ENCODE results near the gene SPTBN1.
A peak's percentile ranks its signal among the peaks of the same experiment; 100 is the strongest.

The SPTBN1 gene

DNA sequence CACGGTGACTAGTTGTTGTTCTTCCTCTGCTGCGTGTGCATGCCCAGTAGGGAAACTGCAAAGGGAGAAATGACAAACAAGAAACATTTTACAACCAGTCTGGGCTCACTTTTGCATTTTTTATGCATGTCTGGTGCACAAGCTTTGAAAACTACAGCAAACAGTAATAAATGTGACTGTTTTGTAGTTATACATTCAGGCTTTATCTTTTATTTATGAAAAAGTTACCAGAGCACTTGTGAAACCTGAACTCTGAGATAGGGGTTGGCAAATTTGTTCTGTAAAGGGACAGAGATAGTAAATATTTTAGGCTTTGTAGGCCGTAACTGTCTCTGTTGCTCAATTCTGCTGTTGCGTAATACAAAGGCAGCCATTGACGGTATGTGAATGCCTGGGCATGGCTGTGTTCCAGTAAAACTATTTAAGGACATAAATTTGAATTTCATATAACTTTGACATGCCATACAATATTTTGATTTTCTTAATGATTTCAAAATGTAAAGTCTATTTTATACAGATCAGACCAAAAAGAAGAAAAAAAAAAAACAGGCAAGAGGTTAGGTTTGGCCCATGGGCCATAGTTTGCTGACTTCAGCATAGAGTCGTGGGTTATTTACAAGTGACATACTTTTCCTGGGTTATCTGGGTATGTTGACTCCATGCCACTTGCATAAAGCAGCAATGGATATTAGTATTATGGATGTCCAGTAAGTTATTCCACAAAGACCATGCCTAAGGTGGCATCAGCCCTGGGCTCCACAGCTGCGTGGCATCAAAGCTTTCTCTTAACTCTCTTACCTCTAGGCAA lies 213.8 kb downstream of the SPTBN1 start:
- peak in 6 of 56 donors; percentile 8 to 56 (median 13) for DNase-seq

DNA sequence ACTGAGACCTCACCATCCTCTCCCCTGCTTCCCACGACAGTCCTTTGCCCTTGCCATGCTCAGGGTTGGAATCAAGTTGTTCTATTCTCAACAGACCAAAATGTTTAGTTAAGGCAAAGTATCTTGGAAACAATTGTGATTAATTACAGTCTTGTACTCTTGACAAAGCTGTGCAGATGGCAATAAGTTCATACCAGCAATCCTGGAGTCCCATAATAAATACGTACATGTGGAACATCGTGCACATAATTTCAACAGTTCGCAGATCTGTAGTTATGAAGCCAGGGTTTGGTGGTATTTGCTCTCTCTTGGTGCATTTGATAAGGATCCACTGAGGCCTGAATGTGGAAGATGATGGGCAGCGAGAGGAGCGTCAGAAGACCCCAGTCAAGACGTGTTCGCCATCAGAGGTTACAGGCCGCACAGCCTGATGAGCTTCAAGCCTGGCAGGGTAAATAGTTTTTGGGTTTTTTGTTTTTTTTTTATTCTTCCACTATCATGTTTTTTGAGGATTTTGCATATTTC lies 214.4 kb downstream of the SPTBN1 start:
- DNase-seq, result no peak

DNA sequence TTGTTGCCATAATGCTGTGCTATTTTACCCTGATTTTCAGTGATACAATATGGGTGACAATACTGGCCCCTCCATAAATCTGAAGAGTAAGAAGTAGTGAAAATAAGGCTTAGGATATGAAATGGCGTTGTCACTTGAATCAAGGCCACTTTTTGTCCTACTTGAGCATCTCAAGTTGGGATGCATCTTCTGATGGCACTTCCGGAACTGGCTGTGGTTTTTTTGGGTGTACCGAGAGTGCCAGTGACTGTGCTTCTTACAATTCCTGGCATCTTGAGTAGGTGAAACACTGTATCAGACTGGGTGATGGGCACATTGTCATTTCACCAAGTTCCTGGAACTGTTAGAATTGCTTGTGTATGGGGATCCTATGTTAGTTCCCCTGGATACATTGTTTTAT lies 214.9 kb downstream of the SPTBN1 start:
- DNase-seq, result no peak

DNA sequence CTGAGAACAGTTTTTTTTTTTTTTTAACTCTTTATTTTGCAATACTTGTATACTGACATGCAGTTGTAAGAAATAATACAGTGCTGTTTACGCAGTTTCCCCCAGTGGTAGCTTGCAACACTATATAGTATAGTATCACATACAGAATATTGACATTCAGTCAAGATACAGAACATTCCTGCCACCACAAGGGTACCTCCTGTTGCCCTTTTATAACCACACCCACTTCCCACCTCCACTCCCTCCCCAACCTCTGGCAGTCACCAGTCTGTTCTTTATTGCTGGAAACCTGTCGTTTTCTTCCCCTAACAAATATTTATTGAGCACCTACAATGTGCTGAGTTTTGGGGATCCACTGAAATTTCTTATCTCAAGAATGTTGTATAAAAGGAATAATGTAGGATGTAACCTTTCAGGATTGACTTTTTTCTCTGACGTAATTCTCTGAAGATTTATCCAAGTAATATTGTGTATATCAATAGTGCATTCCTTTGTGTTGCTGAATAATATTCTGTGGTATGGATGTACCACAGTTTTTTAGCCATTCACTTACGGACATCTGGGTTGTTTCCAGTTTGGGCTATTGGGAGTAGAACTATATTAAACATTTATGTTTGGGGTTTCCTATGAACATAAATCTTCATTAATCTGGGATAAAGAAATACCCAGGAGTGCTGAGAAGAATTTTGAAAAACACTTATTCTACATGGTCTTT lies 215.9 kb downstream of the SPTBN1 start:
- no peak for DNase-seq

DNA sequence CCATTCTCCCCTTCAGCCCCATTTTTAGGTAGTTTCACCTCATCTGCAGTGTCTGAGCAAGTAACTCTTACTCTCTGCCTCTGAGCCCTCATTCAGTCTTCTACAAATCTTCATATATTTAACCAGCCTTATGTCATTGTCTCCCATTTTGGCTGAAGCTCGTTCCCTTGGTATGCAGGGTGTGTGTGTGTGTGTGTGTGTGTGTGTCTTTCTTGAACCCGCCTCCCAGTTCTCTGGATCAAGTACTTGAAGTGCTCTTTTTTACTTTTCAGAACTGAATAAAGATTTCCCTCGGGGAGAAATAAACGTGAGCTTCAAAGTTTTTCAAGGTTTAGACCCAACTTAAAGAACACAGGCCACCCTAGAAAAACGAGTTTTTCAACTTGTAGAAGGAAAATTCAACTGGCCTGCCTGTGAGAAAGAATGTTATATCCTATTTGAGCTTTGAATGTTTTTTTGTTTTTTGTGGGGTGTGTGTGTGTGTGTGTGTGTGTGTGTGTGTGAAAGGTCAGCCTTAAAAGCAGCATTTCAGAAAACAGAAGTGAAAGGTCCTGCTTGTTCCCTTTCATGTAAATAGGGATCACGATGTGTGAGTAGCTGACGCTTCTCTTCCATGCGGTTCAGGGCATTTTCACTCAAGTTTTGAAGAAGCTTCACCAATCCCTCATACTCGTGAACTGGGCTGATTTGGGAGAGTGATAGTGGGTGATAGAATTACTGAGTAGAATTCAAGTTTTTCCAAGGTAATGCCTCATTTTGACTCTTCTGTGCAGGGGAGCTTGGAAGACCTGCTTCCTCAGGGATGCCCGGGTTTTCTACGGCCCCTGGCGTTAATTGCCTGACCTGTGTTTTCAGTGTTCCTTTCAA lies 216.7 kb downstream of the SPTBN1 start:
- peak in 1 of 56 donors; percentile 37 for DNase-seq

DNA sequence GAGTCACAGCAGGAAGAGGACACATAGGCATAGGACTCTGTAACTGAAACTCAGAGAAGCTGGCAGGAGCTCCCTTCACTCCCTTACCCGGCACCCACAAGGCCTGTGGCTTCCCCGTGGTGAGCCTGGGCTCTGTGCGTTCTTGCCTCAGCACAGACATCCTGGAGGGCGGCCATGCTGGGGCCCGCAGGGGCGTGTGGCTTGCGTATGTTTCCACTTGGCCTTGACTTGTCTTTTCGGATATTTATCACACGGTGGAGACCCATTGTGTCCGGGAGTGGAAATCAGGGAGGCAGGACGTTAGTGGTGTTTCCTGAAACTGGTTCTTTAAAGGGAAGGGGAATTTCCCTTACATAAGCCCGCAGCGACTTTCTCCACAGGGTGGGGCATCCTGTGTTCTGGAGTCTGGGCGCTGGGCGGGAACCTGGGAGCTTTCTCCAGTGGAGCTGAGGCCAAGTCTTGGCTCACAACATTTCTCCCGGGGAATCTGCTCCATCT lies 217.4 kb downstream of the SPTBN1 start:
- peak in 4 of 56 donors; percentile 12 to 38 (median 25) for DNase-seq

DNA sequence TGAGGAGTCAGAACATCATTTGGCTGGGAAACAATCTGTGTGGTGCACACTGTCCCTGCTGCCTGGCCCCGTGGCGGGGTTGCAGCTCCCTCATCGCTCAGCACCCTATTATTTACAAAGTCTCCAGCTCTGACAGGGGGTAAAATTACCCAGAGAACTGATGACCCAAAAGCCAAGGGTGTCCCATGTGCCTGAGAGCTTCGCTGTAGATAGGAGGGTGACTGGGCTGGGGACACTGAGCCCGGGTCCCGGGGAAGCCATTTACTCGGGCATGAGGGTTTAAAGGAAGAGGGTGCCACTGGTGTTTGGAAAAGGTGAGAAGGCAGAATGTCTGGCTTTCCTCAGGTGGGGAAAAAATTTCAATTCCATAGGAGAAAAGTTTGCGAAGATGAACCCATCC lies 219.2 kb downstream of the SPTBN1 start:
- DNase-seq, result no peak

DNA sequence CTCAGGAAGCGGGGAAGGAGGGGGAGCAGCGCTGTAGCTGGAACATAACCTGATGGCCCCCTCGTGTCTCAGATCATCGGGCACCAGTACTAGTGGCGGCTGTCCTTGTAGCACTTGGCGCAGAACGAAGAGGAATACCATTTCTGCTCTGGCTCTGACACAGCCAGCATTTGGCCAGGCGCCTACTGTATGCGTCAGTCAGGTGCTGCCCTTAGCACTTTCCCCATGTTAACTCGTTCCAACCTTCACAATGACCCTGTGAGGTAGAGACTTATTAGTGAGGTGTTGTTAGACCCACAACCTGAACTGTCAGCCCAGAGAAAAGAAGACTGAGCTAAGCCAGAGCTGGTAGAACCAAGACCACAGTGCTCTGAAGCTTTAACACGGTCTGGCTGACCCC lies 219.6 kb downstream of the SPTBN1 start:
- DNase-seq, result no peak

DNA sequence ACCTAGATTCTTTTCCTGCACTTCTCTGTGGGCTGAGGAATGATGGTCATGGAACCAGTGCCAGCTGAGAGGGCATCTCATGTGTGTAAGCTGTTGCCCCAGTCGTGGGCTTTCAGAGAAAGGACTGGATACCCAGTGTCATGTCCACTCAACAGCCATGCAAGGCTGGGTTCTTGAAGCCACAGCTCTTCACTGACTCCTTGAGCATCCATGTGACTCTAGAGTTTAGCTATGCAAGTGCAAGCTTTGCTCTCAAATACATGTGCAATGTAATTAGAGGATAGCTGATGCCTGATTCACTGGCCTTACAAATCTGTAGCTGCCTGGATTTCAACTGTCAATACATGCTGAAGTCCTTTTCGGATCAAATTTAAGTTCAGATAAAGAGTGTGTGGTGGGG lies 220.5 kb downstream of the SPTBN1 start:
- no peak for DNase-seq

DNA sequence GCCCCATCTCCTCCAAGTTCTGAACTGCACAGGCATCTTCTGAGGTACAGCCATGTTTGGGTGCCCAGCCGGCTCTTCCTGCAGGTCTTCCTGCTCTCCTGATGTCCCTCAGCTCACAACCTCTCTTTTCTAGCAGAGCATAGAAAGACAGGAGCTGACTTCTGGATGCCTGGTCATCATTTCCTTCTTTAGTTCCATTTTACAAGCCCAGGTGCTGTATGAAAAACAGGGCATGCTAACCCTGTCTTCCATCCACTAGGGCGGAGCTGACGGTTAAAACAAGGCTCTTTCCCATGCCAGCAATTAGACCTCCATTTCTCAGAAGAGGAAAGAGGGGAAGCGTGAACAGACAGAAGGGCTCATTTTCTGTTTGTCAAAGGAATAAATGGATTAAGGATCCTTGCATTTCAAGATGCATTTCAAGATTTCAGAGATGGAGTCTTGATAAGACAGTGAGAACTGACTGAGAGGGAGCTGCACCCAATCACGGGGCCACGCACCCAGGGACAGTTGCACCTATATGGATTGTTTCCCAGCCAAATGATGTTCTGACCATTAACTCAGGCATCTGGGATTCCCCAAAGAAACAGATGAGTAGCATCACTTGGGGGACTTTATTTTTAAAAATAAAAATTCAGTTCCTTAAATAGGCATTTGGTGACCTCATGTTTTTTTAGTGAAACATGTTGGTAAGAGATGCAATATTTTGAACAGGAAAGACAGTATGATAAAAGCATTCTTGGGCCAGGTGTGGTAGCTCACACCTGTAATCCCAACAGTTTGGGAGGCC lies 221.5 kb downstream of the SPTBN1 start:
- DNase-seq, result no peak

DNA sequence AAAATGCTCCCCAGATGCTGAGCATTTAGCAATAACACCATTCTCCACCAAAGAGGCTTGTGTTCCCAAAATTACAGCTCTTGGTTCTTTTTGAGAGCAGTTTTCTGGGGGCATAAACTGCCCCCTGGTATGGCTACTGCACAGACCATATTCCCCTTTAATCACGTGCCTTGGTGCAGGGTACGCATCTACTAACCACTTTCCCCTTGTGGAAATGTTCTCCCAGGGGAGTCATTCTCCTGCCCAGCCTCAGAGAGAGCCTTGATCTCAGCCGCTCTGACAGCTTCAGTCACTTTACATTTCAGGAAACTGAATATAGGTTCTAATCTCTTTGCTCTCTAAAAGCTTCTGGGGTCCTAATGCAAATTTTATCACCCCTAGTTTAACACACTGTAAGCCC lies 222.6 kb downstream of the SPTBN1 start:
- DNase-seq, result no peak

DNA sequence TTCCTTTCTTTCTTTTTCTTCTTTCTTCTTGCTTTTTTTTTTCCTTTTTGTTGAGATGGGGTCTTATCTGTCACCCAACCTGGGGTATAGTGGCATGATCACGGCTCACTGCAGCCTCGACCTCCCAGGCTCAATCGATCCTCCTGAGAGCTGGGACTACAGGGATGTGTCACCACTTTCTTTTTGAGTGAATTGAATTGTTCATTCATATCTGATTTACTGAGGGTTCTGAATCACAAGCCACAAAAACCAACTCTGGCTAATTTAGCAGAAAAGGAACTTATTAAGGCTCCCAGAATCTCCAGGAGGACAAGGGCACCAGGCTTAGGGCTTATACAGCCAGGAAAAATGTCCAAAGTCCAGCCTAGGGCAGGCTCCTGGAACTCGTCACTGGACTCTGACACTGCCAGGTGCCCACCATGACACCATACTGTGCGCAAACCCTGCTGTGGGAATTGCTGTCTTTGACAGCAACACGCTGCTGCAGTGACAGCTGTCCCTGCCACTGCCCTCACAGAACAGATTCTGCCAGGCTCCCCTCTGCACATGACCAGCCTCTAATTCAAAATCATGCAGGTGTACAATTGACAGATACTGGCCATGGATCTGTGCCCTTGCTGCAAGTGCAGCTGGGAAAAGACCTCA lies 224.4 kb downstream of the SPTBN1 start:
- DNase-seq, result no peak

DNA sequence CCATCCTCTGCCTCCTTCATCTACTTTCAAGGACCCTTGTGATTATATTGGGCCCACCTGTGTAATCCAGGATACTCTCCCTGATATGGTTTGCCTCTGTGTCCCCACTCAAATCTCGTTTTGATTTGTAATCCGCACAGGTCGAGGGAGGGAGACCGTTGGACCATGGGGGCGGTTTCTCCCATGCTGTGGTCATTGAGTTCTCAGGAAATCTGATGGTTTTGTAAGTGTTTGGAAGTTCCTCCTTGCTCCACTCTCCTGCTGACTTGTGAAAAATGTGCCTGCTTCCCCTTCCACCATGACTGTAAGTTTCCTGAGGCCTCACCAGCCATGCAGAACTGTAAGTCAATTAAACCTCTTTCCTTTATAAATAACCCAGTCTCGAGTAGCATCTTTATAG lies 225.3 kb downstream of the SPTBN1 start:
- DNase-seq, result no peak

DNA sequence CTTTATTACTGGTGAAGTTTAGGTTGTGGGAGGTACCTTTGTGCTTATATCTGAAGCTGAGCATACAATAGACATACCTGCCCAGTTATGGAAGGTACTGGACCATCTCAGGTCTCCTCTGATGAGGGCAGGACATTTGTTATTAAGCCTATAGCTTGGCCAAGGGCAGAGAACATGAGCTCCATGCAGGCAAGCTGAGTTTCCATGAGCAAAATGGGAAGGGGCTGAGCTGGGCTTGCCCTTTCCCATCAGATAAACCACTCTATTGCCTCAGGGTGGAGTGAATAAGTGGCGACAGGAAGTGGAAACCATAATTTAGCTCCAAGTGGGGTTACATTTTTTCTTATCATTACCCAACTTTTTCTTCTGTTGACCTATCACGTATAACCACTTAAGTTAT lies 227.5 kb downstream of the SPTBN1 start:
- no peak for DNase-seq

DNA sequence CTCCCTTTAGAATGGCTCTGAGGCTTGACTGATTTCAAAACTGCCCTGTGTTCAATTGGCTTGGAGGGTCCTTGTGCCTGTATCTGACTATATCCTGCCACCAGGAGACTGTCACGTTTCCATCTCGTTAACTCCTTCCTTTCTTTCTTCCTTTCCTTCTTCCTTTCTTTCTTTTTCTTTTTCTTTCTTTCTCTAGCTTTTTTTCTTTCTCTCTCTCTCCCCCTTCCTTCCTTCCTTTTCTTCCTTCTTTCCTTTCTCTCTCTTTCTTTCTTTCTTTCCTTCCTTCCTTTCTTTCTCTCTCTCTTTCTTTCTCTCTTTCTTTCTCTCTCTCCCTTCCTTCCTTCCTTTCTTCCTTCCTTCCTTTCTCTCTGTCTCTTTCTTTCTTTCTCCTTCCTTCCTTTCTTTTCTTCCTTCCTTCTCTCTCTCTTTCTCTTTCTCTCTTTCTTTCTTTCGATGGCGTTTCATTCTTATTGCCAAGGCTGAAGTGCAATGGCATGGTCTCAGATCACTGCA lies 229.2 kb downstream of the SPTBN1 start:
- no peak for DNase-seq

DNA sequence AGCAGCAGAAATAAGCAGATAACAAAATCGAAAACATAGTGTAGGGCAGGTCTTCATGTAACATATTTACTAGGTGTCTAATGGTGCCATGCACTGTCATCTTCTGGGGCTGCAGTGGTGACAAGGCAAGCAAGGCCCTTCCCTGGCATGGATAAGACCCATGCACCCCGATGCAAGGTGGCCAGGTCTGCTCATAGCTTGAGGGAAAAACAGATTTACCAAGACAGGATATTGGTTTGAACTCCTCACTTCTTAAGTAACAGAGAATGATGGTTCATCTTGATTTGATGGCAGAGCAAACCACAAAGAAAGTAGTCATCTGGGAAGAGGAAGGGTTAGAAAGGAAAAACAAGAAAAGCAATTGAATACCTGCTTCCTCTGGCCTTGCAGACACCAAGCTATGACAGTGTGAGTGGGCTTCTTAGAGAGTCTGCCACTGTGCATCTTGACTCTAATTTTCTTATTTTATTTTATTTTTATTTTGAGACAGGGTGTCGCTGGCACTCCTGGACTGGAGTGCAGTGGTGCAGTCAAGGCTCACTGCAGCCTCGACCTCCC lies 231.5 kb downstream of the SPTBN1 start:
- no peak for DNase-seq

DNA sequence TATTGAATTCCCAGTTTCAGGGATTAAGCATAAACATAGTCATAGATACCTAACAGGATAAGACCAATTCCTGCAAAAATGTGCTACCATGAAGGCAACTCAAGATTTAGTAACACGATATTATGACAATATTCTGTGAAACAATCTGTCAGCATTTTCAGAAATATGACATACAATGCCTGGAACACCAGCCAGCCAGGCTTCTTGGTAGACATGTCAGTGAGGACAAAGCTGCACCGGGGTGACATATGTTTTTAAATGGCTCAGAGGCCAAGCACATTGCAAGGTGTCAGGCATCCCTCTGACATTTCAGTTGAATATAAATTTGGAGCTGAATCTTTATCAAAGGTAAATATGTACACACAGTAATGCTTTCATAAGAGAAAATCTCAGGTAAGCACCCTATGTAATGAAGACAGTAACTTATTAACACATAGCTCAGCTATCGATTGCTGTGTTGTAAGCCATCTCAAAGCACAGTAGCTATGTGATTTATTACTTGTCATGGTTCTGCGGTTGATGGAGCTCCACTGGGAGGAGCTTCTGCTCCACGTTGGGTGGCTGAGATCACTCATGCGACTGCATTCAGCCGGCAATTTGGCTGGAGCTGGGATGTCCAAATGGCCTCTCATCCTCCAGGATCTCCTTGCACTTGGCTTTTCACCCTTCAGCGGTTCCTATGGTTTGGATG lies 235.5 kb downstream of the SPTBN1 start:
- no peak for DNase-seq

DNA sequence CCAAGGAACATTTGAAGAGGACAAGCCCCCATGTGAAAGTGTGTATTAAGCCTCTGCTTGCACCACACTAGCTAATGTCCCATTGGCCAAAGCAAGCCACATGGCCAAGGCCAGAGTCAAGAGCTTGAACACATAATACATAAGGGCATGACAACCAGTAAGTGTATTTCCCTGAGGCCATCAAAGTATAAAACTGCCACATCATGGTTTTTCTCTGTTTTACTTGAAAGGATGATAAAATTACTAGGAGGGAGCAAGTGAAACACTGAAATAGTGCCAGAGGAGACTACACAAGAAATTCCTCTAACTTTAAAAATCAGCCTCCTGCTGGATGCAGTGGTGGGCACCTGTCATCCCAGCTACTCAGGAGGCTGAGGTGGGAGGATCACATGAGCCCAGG lies 236.4 kb downstream of the SPTBN1 start:
- no peak for DNase-seq

DNA sequence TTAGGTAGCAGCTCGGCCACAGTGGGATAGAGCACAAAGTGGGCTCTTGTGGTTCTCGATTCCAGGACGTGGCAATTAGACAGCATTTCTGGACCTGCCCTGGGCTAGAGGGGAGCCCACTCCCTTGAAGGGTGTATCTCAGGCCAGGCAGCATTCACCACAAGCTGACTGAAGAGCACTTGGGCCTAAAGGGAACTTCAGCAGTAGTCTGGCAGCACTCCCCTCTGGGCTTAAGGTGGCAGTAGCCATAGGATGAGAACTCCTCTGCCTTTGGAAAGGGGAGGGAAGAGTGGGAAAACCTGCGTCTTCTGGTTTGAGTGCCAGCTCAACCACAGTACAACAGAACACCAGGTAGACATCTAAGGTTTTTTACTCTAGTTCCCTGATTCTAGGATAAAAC lies 239.3 kb downstream of the SPTBN1 start:
- no peak for DNase-seq

All from amygdala (tissue), 56 donors.